Suprapubic skin (tissue), 4 donors: ENCODE results near the gene PCDHGA12. TPM values are rescaled to one million over a fixed set of nuclear protein-coding genes. Genes with fewer than 3 reads are reported as not detected.
A peak's percentile ranks its signal among the peaks of the same experiment; 100 is the strongest.

ENCODE experiments used
- DNase-seq, 2 donors: peaks; one replicate each; pipeline ENCODE4 v3.0.0-alpha.2; 2019; ENCODE audit warnings: low spot score in 2 of 2
- H3K27ac ChIP-seq: fragments of 200-600 bp; sonication (generic); one replicate; pipeline ENCODE4 v1.5.1; 2019
- H3K27me3 ChIP-seq: fragments of 200-600 bp; sonication (generic); one replicate; pipeline ENCODE4 v1.5.1; 2019
- H3K36me3 ChIP-seq: fragments of 200-600 bp; sonication (generic); one replicate; pipeline ENCODE4 v1.5.1; 2019
- H3K4me1 ChIP-seq: fragments of 200-600 bp; sonication (generic); one replicate; pipeline ENCODE4 v1.5.1; 2019
- H3K4me3 ChIP-seq: fragments of 200-600 bp; sonication (generic); one replicate; pipeline ENCODE4 v1.5.1; 2019; ENCODE audit warnings: mild to moderate bottlenecking
- H3K9me3 ChIP-seq: fragments of 200-600 bp; sonication (generic); one replicate; pipeline ENCODE4 v1.5.1; 2019
- CTCF ChIP-seq, 2 donors: fragments of 200-600 bp in 1 of 2; fragments of 450-650 bp in 1 of 2; sonication (generic) in 1 of 2; IDR thresholded peaks; one replicate each; pipeline ENCODE4 v1.5.1; 2016 to 2019; ENCODE audit warnings: antibody characterized with exemption in 2 of 2, mild to moderate bottlenecking in 1 of 2, moderate library complexity in 1 of 2
- EP300 ChIP-seq: sonication (generic); formaldehyde crosslinking; IDR thresholded peaks from one replicate; pipeline ENCODE4 v1.6.1; 2017; ENCODE audit warnings: antibody characterized with exemption
- POLR2A ChIP-seq, 2 donors: fragments of 450-650 bp; IDR thresholded peaks; one replicate each; pipeline ENCODE4 v1.6.1; 2017; ENCODE audit warnings: antibody characterized with exemption in 2 of 2, mild to moderate bottlenecking in 2 of 2, moderate library complexity in 2 of 2
- POLR2AphosphoS5 ChIP-seq, 3 donors: sonication (generic); formaldehyde crosslinking; IDR thresholded peaks; one replicate each; pipeline ENCODE4 v1.6.1; 2017; ENCODE audit warnings: antibody characterized with exemption in 3 of 3
- WGBS: methylation state at CpG from one replicate; pipeline ENCODE4 v1.1.5; 2018; 5-methylcytosine and 5-hydroxymethylcytosine counted together
- total RNA-seq, 4 donors: library from RNA; depleted of rRNA; stranded (reverse); fragments of >200 nt; gene quantifications; one replicate each; pipeline ENCODE4 v1.1.0, GENCODE V29; 2016

PCDHGA12 gene
- total RNA-seq, 4 donors from 2014 or later = 2.9 to 13.4 (median 6.6) TPM

GRCh38 chr5:141476132-141476911 lies 46.0 kb downstream of the PCDHGA12 start:
- Histone ChIP-seq H3K36me3 (no peaks in the 10 kb centered on the region), H3K27me3 (no peaks in the 10 kb centered on the region), H3K4me1 (peaks cover 48% of the 10 kb centered on the region), H3K27ac (peak overlapping the region; percentile 93), H3K4me3 (peak overlapping the region; percentile 80), H3K9me3 (no peaks in the 10 kb centered on the region)
- TF ChIP-seq POLR2AphosphoS5 (IDR thresholded peaks at IDR 0.05) (no peak), CTCF (IDR thresholded peaks at IDR 0.05) (no peak), POLR2A (IDR thresholded peaks at IDR 0.05) (no peak), EP300 (no peak)
- peak in 1 of 2 donors; percentile 76 for DNase-seq
- 0% methylated on average over 3 of the region's 58 CpGs for WGBS

GRCh38 chr5:141477044-141477575 lies 46.8 kb downstream of the PCDHGA12 start:
- Histone ChIP-seq H3K4me3 (peak overlapping the region; percentile 80), H3K27me3 (no peaks in the 10 kb centered on the region), H3K4me1 (peaks cover 48% of the 10 kb centered on the region), H3K9me3 (no peaks in the 10 kb centered on the region), H3K27ac (no peak overlapping the region), H3K36me3 (no peaks in the 10 kb centered on the region)
- TF ChIP-seq POLR2A (IDR thresholded peaks at IDR 0.05) = no peak
- no peak for TF ChIP-seq EP300
- WGBS = 43% methylated on average over 24 of the region's 24 CpGs
- DNase-seq = no peak

- Histone ChIP-seq H3K9me3 (no peaks in the 10 kb centered on the region), H3K27ac (no peak overlapping the region), H3K27me3 (no peaks in the 10 kb centered on the region), H3K36me3 (no peaks in the 10 kb centered on the region), H3K4me3 (peak overlapping the region; percentile 80), H3K4me1 (peaks cover 48% of the 10 kb centered on the region)
- no peak for DNase-seq
- WGBS = 35% methylated on average over 5 of the region's 13 CpGs
- TF ChIP-seq EP300 (no peak), POLR2AphosphoS5 (IDR thresholded peaks at IDR 0.05) (no peak), POLR2A (IDR thresholded peaks at IDR 0.05) (no peak), CTCF (IDR thresholded peaks at IDR 0.05) (no peak)
These were observed 47.5 kb downstream of the PCDHGA12 start for GRCh38 chr5:141477815-141478214.

GRCh38 chr5:141478321-141478945 lies 48.1 kb downstream of the PCDHGA12 start:
- Histone ChIP-seq H3K4me3 (peak overlapping the region; percentile 80), H3K36me3 (no peaks in the 10 kb centered on the region), H3K4me1 (peaks cover 49% of the 10 kb centered on the region), H3K27me3 (no peaks in the 10 kb centered on the region), H3K9me3 (no peaks in the 10 kb centered on the region), H3K27ac (no peak overlapping the region)
- DNase-seq = no peak
- TF ChIP-seq CTCF (IDR thresholded peaks at IDR 0.05) (peak in 1 of 2 donors; percentile 53), POLR2A (IDR thresholded peaks at IDR 0.05) (no peak)
- 20% methylated on average over 19 of the region's 20 CpGs for WGBS

- Histone ChIP-seq H3K27me3 (no peaks in the 10 kb centered on the region), H3K4me1 (peaks cover 63% of the 10 kb centered on the region)
- DNase-seq = no peak
These were observed 49.5 kb downstream of the PCDHGA12 start for GRCh38 chr5:141479776-141480175.

More at GRCh38 chr5:141479776-141480175, 49.5 kb downstream of the PCDHGA12 start:
- Histone ChIP-seq H3K36me3 (no peaks in the 10 kb centered on the region), H3K27ac (no peak overlapping the region), H3K4me3 (peak overlapping the region; percentile 80), H3K9me3 (no peaks in the 10 kb centered on the region)
- TF ChIP-seq POLR2AphosphoS5 (IDR thresholded peaks at IDR 0.05) = no peak
- TF ChIP-seq CTCF (IDR thresholded peaks at IDR 0.05) = no peak
- TF ChIP-seq POLR2A (IDR thresholded peaks at IDR 0.05) = no peak
- no peak for TF ChIP-seq EP300

Other genes starting within 250 kb of the PCDHGA12 start
- gene PCDHB16, start 248.1 kb upstream of the PCDHGA12 start, total RNA-seq = 1 to 10 TPM; 2.9 to 4.8 (median 3.2) TPM
- gene PCDHB9, start 243.3 kb upstream of the PCDHGA12 start, total RNA-seq = 1 to 10 TPM; 1.1 to 3.2 (median 2.5) TPM
- 1 to 10 TPM in 3 of 4 donors, under 1 TPM in 1; 0.60 to 1.4 (median 1.2) TPM for gene PCDHB10, start 238.2 kb upstream of the PCDHGA12 start, total RNA-seq
- gene PCDHB11, start 230.9 kb upstream of the PCDHGA12 start, total RNA-seq = 1 to 10 TPM in 3 of 4 donors, under 1 TPM in 1; 0.98 to 2.8 (median 1.2) TPM
- 1 to 10 TPM in 1 of 4 donors, under 1 TPM in 3; 0.83 to 2.2 (median 0.95) TPM for gene PCDHB12, start 221.8 kb upstream of the PCDHGA12 start, total RNA-seq
- gene PCDHB13, start 216.6 kb upstream of the PCDHGA12 start, total RNA-seq = 1 to 10 TPM; 5.9 to 10.0 (median 6.2) TPM
- gene PCDHB14, start 207.2 kb upstream of the PCDHGA12 start, total RNA-seq = 1 to 10 TPM; 2.5 to 6.5 (median 6.0) TPM
- 1 to 10 TPM in 3 of 4 donors, under 1 TPM in 1; 0.68 to 2.3 (median 1.6) TPM for gene PCDHB15, start 185.1 kb upstream of the PCDHGA12 start, total RNA-seq
- 1 to 10 TPM in 2 of 4 donors, under 1 TPM in 2; 0.57 to 4.5 (median 0.99) TPM for gene SLC25A2, start 126.5 kb upstream of the PCDHGA12 start, total RNA-seq
- 10 to 100 TPM; 47.3 to 70.3 (median 62.7) TPM for gene TAF7, start 109.7 kb upstream of the PCDHGA12 start, total RNA-seq
- gene PCDHGA1, start 100.0 kb upstream of the PCDHGA12 start, total RNA-seq = under 1 TPM; 0.26 to 0.38 (median 0.33) TPM
- gene PCDHGA2, start 91.7 kb upstream of the PCDHGA12 start, total RNA-seq = 1 to 10 TPM; 2.0 to 3.4 (median 2.9) TPM
- gene PCDHGA3, start 86.7 kb upstream of the PCDHGA12 start, total RNA-seq = 1 to 10 TPM; 1.3 to 2.3 (median 1.7) TPM
- gene PCDHGB1, start 80.4 kb upstream of the PCDHGA12 start, total RNA-seq = 1 to 10 TPM; 1.2 to 4.3 (median 2.8) TPM
- 1 to 10 TPM; 2.0 to 5.6 (median 3.2) TPM for gene PCDHGA4, start 75.5 kb upstream of the PCDHGA12 start, total RNA-seq
- 1 to 10 TPM; 2.6 to 6.5 (median 3.8) TPM for gene PCDHGB2, start 70.5 kb upstream of the PCDHGA12 start, total RNA-seq
- gene PCDHGA5, start 66.3 kb upstream of the PCDHGA12 start, total RNA-seq = 1 to 10 TPM; 1.5 to 4.0 (median 2.7) TPM
- 1 to 10 TPM; 4.3 to 9.7 (median 7.5) TPM for gene PCDHGB3, start 60.3 kb upstream of the PCDHGA12 start, total RNA-seq
- gene PCDHGA6, start 56.6 kb upstream of the PCDHGA12 start, total RNA-seq = 1 to 10 TPM; 3.3 to 7.3 (median 5.3) TPM
- 1 to 10 TPM; 2.7 to 5.6 (median 4.5) TPM for gene PCDHGA7, start 47.8 kb upstream of the PCDHGA12 start, total RNA-seq
- gene PCDHGB4, start 42.8 kb upstream of the PCDHGA12 start, total RNA-seq = 10 to 100 TPM in 1 of 4 donors, 1 to 10 TPM in 3; 4.1 to 10.3 (median 7.2) TPM
- 1 to 10 TPM; 1.1 to 5.1 (median 2.1) TPM for gene PCDHGA8, start 37.9 kb upstream of the PCDHGA12 start, total RNA-seq
- gene PCDHGB5, start 32.6 kb upstream of the PCDHGA12 start, total RNA-seq = 10 to 100 TPM; 13.3 to 27.4 (median 15.3) TPM
- gene PCDHGA9, start 27.7 kb upstream of the PCDHGA12 start, total RNA-seq = 10 to 100 TPM in 1 of 4 donors, 1 to 10 TPM in 3; 4.9 to 20.8 (median 7.9) TPM
- 10 to 100 TPM in 1 of 4 donors, 1 to 10 TPM in 3; 4.5 to 13.8 (median 8.2) TPM for gene PCDHGB6, start 22.5 kb upstream of the PCDHGA12 start, total RNA-seq
- 10 to 100 TPM in 2 of 4 donors, 1 to 10 TPM in 2; 7.0 to 23.6 (median 10.3) TPM for gene PCDHGA10, start 17.5 kb upstream of the PCDHGA12 start, total RNA-seq
- 10 to 100 TPM in 2 of 4 donors, 1 to 10 TPM in 2; 9.2 to 18.3 (median 9.9) TPM for gene PCDHGB7, start 12.8 kb upstream of the PCDHGA12 start, total RNA-seq
- 10 to 100 TPM in 1 of 4 donors, 1 to 10 TPM in 3; 3.4 to 14.3 (median 6.9) TPM for gene PCDHGA11, start 9.5 kb upstream of the PCDHGA12 start, total RNA-seq
- 10 to 100 TPM; 30.0 to 73.4 (median 60.4) TPM for gene PCDHGC3, start 45.5 kb downstream of the PCDHGA12 start, total RNA-seq
- 10 to 100 TPM in 3 of 4 donors, 1 to 10 TPM in 1; 2.7 to 30.6 (median 15.0) TPM for gene PCDHGC4, start 54.5 kb downstream of the PCDHGA12 start, total RNA-seq
- gene PCDHGC5, start 58.6 kb downstream of the PCDHGA12 start, total RNA-seq = 10 to 100 TPM in 1 of 4 donors, 1 to 10 TPM in 3; 1.6 to 10.5 (median 3.2) TPM
- gene DIAPH1, start 188.5 kb downstream of the PCDHGA12 start, total RNA-seq = 100 to 1,000 TPM in 1 of 4 donors, 10 to 100 TPM in 3; 83.0 to 115 (median 95.1) TPM
- 10 to 100 TPM; 50.0 to 79.2 (median 59.4) TPM for gene HDAC3, start 206.3 kb downstream of the PCDHGA12 start, total RNA-seq
- gene RELL2, start 206.5 kb downstream of the PCDHGA12 start, total RNA-seq = 1 to 10 TPM; 2.9 to 9.0 (median 5.7) TPM
- 100 to 1,000 TPM in 2 of 4 donors, 10 to 100 TPM in 2; 40.1 to 117 (median 77.1) TPM for gene FCHSD1, start 220.9 kb downstream of the PCDHGA12 start, total RNA-seq